ENCODE data around the gene PRR7. TPM values are rescaled to one million over a fixed set of nuclear protein-coding genes. Genes with fewer than 3 reads are reported as not detected.

Gene PRR7
- polyA plus RNA-seq, 1 donor from 2014 or later: 46.6 TPM

DNA sequence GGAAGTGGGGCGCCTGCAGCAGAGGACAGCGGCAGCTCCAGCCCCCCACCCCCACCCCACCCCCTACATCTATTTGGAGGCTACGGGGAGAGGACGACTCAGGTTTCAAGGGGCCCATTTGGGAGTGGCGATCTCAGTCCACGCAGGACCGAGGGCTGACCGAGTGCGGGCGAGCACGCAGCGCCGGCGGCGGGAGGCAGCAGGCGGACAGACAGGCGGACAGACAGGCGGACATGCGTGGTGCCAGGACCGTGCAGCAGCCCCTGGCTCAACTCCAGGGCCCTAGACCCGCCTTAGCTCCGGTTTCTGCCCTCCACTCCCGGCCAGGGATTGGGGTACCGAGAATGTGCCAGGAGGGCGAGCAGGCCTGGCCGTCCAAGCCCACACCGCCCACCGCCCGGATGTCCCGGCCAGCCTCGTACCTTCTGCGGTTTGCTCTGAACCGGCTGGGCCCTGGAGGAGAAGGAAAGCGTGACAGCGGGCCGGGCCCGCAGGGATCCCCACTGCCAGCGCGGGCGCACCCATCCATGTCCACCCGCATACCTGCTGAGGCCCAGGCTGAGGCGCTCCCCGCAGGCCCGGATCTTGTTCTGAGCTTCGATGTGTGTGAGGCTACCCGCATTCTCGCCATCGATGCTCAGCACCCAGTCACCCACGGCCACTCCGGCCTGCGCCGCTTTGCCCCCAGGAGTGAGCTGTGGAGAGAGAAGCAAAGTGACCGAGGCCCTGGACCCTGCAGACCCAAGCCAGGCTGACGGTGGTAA lies 45.6 kb downstream of the PRR7 start:
- Histone ChIP-seq H3K27ac (ENCODE audit: low read length) (no peak overlapping the region), H3K27me3 (ENCODE audit: insufficient read depth, low read depth, low read length) (no peaks in the 10 kb centered on the region), H3K9me2 (ENCODE audit: insufficient read depth, low read length) (no peaks in the 10 kb centered on the region), H3K9me3 (ENCODE audit: low read length) (no peaks in the 10 kb centered on the region), H3K4me3 (ENCODE audit: low read length) (no peak overlapping the region), H2AFZ (ENCODE audit: low read depth, low read length) (no peak overlapping the region), H4K20me1 (ENCODE audit: insufficient read depth) (no peaks in the 10 kb centered on the region), H3K9ac (ENCODE audit: low read length) (no peak overlapping the region), H3K4me2 (ENCODE audit: low read length) (no peak overlapping the region), H3K36me3 (ENCODE audit: insufficient read depth, low read length) (no peaks in the 10 kb centered on the region), H3K79me2 (replicated peaks; ENCODE audit: insufficient read depth, low read length) (peaks cover 16% of the 10 kb centered on the region), H3F3A (ENCODE audit: insufficient read depth, low read length, poor library complexity, severe bottlenecking) (no peaks in the 10 kb centered on the region)
- TF ChIP-seq TAF1 (IDR thresholded peaks at IDR 0.05; ENCODE audit: low read depth) (no peak), EZH2 (IDR thresholded peaks at IDR 0.05; ENCODE audit: borderline replicate concordance, insufficient read depth, low read length, poor library complexity, severe bottlenecking) (no peak), MXI1 (conservative IDR thresholded peaks at IDR 0.05; ENCODE audit: poor library complexity, severe bottlenecking) (no peak), CTCF (IDR thresholded peaks at IDR 0.05; ENCODE audit: poor library complexity, severe bottlenecking) (no peak), SMC3 (conservative IDR thresholded peaks at IDR 0.05; ENCODE audit: poor library complexity) (no peak), RAD21 (conservative IDR thresholded peaks at IDR 0.05) (no peak), POLR2AphosphoS5 (IDR thresholded peaks at IDR 0.05) (no peak), EP300 (conservative IDR thresholded peaks at IDR 0.05; ENCODE audit: poor library complexity, severe bottlenecking) (no peak)
- TF ChIP-seq, protein P1, sequence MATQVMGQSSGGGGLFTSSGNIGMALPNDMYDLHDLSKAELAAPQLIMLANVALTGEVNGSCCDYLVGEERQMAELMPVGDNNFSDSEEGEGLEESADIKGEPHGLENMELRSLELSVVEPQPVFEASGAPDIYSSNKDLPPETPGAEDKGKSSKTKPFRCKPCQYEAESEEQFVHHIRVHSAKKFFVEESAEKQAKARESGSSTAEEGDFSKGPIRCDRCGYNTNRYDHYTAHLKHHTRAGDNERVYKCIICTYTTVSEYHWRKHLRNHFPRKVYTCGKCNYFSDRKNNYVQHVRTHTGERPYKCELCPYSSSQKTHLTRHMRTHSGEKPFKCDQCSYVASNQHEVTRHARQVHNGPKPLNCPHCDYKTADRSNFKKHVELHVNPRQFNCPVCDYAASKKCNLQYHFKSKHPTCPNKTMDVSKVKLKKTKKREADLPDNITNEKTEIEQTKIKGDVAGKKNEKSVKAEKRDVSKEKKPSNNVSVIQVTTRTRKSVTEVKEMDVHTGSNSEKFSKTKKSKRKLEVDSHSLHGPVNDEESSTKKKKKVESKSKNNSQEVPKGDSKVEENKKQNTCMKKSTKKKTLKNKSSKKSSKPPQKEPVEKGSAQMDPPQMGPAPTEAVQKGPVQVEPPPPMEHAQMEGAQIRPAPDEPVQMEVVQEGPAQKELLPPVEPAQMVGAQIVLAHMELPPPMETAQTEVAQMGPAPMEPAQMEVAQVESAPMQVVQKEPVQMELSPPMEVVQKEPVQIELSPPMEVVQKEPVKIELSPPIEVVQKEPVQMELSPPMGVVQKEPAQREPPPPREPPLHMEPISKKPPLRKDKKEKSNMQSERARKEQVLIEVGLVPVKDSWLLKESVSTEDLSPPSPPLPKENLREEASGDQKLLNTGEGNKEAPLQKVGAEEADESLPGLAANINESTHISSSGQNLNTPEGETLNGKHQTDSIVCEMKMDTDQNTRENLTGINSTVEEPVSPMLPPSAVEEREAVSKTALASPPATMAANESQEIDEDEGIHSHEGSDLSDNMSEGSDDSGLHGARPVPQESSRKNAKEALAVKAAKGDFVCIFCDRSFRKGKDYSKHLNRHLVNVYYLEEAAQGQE (IDR thresholded peaks at IDR 0.05; ENCODE audit: borderline replicate concordance): no peak

DNA sequence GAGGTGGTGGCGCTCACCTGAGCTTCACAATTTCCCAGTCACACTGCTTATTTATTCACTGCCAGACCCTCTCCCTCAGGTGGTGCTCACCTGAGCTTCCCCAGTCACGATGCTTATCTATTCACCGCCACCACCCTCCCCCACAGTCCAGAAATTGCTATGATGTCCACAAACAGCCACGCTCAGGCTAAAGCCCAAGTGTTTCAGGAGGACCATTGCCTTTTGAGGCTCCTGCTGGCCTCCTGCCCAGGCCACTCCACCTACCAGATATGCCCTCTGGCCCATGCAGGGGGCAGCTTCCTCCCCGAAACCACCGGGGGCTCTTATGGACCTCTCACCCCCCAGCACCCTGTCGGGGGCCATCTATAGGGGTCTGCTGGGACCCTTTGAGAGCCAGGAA lies 46.2 kb downstream of the PRR7 start:
- no peak overlapping the region for H3K4me3 ChIP-seq (ENCODE audit: low read length)
- H3K4me2 ChIP-seq (ENCODE audit: low read length): no peak overlapping the region
- no peaks in the 10 kb centered on the region for H4K20me1 ChIP-seq (ENCODE audit: insufficient read depth)
- H3K9ac ChIP-seq (ENCODE audit: low read length): no peak overlapping the region
- H3F3A ChIP-seq (ENCODE audit: insufficient read depth, low read length, poor library complexity, severe bottlenecking): no peaks in the 10 kb centered on the region
- H3K9me2 ChIP-seq (ENCODE audit: insufficient read depth, low read length): no peaks in the 10 kb centered on the region
- no peak for TF ChIP-seq SMC3 (conservative IDR thresholded peaks at IDR 0.05; ENCODE audit: poor library complexity)
- TF ChIP-seq EZH2 (IDR thresholded peaks at IDR 0.05; ENCODE audit: borderline replicate concordance, insufficient read depth, low read length, poor library complexity, severe bottlenecking): no peak
- no peak for TF ChIP-seq MXI1 (conservative IDR thresholded peaks at IDR 0.05; ENCODE audit: poor library complexity, severe bottlenecking)
- no peak for TF ChIP-seq CTCF (IDR thresholded peaks at IDR 0.05; ENCODE audit: poor library complexity, severe bottlenecking)
- TF ChIP-seq EP300 (conservative IDR thresholded peaks at IDR 0.05; ENCODE audit: poor library complexity, severe bottlenecking): no peak
- TF ChIP-seq RAD21 (conservative IDR thresholded peaks at IDR 0.05): no peak
- H3K27ac ChIP-seq (ENCODE audit: low read length): no peak overlapping the region
- no peaks in the 10 kb centered on the region for H3K9me3 ChIP-seq (ENCODE audit: low read length)
- no peak overlapping the region for H2AFZ ChIP-seq (ENCODE audit: low read depth, low read length)
- no peaks in the 10 kb centered on the region for H3K36me3 ChIP-seq (ENCODE audit: insufficient read depth, low read length)
- H3K79me2 ChIP-seq (replicated peaks; ENCODE audit: insufficient read depth, low read length): peaks cover 17% of the 10 kb centered on the region
- no peaks in the 10 kb centered on the region for H3K27me3 ChIP-seq (ENCODE audit: insufficient read depth, low read depth, low read length)
